Stimulated activated CD4-positive, alpha-beta T cell treated with anti-CD3 and anti-CD28 coated beads, Interleukin-1b, Interleukin-23, amount 100 ng/mL, for 48 hours (primary cell): Measurements from ENCODE around the gene FOSL2.

ENCODE experiments used
- DNase-seq: peaks from one replicate; pipeline ENCODE4 v3.0.0-alpha.2; 2020

FOSL2 gene

DNA sequence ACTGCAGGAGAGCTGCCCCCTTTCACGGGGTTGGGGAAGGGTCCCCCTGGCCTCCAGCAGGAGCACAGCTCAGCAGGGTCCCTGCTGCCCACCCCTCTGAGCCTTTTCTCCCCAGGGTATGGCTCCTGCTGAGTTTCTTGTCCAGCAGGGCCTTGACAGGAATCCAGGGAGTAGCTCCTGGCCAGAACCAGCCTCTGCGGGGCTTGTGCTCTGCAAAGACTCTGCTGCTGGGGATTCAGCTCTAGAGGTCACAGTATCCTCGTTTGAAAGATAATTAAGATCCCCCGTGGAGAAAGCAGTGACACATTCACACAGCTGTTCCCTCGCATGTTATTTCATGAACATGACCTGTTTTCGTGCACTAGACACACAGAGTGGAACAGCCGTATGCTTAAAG lies 21.2 kb downstream of the FOSL2 start:
- no peak for DNase-seq

DNA sequence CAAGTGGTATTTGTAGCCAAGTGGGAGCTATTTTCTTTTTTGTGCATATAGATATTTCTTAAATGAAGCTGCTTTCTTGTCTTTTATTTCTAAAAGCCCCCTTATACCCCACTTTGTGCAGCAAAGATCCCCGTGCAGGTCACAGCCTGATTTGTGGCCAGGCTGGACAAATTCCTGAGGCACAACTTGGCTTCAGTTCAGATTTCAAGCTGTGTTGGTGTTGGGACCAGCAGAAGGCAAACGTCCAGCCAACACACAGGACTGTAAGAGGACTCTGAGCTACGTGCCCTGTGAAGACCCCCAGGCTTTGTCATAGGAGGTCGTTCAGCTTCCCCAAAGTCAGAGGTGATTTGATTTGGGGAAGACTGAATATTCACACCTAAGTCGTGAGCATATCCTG lies 21.9 kb downstream of the FOSL2 start:
- DNase-seq = no peak

DNA sequence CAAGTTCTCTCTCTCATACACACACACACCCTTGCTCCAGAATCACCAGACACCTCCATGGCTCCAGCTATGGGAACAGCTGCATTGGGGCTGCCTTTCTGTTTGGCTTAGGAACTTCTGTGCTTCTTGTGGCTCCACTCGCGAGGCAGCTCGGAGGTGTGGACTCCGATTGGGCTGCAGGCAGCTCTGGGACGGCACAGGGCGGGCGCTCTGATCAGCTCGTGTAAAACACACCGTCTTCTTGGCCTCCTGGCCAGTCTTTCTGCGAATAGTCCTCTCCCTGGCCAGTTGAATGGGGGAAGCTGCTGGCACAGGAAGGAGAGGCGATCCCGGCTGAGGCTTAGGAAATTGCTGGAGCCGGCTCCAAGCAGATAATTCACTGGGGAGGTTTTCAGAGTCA lies 22.4 kb downstream of the FOSL2 start:
- no peak for DNase-seq

DNA sequence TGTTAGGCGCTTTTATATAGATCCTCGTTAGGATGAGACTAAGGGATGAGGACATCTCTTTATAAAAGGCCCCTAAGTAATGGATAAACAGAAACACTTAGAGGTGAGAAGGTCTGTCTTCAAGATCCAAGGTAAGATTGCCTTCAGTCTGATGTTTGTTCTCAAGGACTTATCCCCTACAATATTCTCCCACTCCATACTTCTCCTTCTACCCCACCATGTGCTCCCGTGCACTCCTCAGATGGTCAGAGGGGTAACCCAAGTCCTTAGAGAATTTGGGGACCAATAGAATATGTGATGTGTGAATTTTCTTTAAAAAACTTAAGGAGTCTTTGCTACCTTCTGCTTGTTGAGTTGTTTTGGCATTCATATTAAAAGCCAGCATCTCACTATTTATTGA lies 23.1 kb downstream of the FOSL2 start:
- DNase-seq = no peak

DNA sequence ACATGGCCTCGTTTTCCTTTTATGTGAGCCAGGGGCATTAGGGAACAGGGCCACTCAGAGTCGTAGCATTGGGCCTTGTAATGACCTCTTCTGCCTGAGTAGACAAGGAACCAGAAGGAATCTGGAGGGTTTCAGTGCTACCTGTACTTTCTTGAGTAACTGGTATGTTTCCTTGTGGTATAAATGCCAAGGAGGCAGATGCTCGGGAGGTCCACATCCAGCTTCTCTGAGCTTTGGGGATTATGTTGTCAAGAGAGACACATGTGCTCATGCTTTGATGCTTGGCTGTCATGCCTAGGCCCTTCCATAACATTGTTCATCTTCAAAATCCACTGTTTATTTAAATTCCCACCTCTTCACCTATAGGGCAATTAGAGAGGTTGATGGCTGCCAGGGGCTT lies 26.3 kb downstream of the FOSL2 start:
- no peak for DNase-seq

DNA sequence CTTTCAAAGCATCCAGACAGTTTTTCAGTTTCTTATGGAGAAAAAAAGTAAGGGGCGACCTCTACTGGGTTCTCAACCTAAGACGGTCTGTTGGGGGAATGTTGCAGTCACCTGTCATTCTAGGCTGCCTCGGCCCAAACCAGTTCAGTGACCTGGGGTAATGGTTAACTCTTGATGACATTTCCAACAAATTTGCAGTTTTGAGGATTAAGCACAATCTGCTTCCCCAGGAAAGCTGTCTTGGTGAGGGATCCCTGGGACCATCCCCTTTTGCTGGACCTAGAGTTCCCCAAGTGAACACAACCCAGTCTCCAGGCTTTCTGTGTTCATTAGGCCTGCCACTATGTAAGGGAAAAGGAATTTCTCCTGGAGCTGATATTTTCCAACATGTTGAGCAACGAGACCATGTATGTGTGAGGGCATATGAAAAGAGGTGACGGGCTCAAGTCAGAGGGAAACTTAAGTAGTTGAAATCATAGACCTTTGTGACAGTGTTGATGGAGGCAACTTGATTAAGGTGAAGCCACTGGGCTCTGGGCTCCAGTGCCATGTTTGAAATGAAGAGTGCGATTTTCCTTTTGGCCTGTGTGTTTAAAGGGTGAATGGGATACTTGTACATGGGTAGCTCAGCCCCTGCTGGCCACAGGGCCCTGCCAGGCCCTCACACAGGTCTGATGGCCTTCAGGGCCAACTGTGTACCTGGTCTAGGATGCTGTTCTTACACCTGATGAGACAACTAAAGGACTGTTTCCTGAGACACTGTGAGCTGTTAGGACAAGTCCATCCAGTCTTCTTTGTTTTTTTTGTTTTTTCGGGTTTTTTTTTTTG lies 27.0 kb downstream of the FOSL2 start:
- no peak for DNase-seq

DNA sequence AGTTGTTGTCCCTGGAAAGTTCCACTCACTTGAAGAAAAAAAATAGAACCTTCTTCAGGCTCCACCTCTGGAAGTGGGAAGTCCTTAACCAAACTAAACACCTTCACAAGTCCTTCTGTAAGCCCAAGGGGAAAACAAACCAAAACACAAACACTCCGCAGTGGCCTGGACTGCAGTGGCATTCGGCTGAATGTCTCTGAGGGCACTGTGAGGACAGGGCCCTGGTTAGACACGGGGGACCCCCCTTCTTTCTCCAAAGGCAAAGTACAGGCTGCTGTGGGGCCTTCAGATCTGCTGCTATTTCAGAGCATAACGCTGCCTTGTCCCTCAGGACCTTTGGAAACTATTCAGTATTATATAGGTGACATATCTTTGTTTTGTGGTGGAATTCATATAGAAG lies 28.1 kb downstream of the FOSL2 start:
- DNase-seq = no peak

DNA sequence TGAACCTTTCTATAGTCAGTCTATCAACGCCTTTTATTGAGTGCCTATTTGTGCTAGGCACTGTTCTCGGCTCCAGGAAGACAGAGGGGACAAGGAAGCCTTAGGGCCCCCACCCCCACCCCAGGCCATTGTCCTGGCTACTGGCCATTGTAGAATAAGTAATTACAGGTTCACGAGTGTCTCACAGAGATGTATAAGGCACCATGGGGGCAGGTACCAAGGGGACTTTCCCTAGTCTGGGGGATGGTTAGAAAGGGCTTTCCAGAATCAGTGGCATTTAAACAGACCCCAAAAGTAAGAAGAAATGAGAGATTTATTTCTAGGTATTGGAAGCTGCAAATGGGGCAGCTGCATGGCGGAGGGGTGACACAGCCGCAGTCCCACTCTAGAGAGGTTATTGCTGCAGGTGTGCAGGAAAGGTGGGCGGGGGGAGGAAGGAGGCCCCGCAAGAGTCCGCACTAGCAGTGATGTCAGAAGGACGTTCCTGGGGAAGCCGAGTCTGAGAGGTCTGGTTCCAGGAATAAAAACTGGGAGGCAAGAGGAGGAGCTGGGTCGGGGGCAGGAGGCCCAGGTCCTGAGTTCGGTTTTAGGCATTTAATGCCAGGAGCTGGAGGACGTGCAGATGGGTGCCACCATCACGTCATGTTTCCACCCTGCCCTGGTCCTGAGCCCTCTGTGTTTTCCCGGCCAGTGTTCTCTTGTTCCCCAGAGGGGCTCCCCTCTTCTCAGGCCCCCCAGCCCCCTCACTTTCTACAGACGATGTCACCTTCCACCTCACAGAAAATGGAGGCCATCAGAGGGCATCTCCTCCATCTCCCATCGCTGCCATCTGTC lies 30.5 kb downstream of the FOSL2 start:
- no peak for DNase-seq

DNA sequence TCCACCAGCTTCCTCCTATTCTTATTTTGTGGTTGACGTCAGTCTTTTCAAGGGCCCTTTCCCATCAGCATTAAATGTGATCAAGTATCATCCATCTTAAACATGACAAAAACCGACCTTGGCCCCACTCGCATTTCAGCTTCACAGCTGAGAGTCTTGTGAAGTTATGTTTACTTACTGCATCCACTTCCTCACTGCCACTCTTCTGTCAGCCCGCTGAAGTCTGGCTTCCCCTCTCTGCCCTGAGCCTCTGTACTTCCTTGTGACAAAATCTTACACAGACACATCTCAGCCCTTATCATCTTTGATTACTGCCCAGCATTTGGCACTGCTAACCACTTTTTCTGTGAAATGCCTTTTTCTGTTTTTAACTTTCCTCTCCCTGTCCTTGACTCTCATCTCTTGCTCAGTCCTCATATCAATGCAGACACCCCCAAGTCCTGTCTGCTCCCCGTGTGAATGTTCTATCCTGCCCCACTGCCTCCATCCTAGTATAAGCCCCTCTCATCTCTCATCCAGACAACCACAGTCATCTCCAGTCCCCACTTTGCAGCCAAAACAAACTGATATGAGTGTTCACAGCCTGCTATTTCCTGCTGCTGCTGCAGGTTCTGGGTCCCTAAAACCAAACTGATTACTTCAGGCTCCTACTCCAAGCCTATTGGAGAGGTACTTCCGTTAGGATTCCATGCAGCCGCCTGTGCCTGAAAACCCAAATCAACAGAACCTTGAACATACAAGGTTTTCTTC lies 31.4 kb downstream of the FOSL2 start:
- DNase-seq = peak; percentile 43

DNA sequence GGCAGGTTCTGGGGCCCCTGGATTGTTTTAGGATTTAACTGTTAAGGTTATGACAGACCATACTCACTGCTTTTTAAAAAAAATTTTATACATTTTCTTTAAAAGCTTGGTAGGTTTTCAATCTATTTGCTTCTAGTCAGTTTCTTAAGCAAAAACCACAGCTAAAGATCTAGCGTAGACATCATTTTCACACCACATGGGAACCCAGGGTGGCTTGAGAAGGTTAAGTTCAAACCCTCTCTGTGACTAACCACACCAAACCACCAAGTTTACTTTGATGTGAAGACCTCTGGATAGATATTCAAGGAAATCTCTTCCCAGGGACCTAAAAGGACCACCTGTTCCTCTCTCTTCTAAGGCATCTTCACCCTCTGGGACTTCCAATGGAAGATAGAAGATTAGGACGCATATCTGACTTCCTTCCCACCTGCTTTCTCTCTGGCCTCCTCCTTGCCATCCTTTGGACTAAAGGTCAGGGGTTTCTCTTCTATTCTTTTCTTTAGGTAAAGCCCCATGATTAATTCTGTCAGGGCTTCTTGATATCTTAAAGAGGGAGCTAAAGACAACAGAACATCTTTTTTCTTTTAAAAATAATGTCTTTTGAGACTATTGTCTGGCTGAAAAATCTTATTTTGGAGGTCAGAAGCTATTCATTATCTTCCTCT lies 32.3 kb downstream of the FOSL2 start:
- no peak for DNase-seq

DNA sequence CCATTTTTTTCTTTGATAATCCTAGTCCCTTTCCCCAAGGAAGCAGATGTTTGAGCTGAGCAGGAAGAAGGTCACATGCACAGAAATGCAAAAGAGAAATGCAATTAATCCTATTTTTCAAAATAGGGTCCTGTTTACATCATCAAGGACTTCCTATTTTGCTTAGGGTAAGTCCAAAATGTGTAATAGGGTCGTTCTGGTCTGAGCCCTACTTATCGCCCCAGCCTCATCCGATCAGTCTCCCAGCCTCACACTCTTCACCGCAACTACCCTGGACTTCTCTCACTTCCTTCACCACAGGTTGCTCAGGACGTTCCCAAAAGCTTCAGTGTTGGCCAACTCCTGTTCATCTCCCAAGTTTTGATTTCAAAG lies 32.8 kb downstream of the FOSL2 start:
- DNase-seq = no peak

DNA sequence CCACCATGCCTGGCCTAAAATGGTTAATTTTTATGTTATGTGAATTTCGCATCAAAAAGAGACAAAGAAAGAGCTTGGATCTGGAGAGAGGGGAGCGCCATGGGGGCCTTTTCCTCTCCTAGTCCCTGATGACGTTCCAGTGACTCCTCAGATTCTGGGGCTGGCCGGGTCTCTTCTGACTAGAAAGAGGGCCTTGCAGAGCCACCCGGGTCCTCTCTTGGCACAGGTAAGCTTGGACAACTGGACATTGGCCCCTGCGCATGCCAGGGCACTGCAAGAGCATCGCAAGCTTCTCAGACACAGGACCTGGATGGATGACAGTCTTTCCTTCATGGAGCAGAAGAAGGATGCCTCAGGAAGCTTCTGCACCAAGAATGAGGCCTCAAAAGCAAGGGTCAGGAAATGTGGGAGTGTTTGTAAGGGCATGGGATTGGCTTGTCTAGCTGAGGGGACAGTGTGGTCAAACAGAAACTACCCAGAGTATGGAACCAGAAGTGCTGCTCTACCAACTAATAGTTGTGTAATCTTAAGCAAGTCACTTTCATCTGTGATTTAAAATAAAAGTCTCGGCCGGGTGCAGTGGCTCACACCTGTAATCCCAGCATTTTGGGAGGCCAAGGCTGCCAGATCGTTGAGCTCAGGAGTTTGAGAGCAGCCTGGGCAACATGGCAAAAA lies 35.2 kb downstream of the FOSL2 start:
- DNase-seq = no peak

DNA sequence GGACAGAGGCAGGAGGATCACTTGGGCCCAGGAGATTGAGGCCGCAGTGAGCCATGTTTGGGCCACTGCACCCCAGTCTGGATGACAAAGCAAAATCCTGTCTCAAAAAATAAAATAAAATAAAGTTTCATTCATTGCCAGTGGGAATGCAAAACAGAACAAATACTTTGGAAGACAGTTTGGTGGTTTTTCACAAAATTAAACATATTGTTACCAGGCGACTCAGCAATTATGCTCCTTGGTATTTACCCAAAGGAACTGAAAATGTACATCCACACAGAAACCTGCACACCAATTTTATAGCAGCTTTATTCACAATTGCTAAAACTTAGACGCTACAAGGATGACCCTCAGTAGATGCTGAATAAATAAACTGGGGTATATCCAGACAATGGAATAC lies 35.8 kb downstream of the FOSL2 start:
- DNase-seq = no peak

DNA sequence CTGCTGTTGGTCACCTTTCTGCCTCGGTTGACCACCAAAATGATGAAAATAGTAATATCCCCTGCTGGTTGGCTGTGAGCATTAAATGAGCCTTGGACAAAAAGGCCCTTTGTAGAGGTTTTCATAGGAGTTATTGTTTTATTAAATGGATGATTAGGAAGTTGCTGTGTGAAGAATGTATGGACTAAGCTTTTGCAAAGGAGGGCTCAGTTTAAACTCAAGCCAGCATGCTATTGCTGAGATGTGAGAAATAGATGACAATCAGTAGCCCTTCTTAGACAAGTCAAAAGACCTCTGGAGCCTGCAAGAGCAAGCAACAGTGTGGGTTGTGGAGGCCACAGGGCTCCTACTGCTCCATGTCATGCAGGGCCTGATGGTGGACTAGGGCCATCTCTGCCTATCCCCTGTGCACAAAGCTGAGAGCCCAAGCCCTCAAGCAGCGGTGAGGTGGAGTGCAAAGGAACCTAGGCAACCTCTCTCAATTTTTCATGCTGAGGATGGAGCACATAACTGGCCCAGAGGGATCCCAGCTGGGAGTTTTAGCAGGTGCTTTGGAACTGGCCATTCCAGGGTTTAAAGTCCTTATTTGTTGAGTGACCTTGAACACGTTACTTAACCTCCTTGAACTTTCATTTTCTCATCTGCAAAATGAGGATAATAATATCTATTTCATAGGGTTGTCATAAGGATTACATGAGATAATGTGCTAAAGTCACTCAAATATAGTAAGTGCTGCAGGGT lies 37.1 kb downstream of the FOSL2 start:
- DNase-seq = no peak

DNA sequence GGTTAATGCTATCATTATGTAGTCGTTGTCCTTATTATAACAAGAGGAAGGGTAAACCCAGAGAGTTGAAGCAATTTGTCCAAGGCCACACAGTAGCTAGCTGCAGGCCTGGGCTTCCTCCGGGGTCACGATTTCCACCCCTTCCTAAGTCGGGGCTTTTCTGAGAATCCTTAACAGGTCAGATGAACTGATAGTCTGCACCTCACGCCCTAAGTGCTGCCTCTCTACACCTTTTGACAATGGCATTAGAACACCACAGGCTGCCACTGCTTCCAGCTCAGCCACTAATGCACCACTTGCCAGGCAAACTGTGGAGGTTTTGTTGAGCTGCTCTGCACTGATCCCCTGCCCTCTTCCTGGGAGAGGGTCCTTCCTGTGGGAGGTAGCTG lies 37.7 kb downstream of the FOSL2 start:
- DNase-seq = no peak

DNA sequence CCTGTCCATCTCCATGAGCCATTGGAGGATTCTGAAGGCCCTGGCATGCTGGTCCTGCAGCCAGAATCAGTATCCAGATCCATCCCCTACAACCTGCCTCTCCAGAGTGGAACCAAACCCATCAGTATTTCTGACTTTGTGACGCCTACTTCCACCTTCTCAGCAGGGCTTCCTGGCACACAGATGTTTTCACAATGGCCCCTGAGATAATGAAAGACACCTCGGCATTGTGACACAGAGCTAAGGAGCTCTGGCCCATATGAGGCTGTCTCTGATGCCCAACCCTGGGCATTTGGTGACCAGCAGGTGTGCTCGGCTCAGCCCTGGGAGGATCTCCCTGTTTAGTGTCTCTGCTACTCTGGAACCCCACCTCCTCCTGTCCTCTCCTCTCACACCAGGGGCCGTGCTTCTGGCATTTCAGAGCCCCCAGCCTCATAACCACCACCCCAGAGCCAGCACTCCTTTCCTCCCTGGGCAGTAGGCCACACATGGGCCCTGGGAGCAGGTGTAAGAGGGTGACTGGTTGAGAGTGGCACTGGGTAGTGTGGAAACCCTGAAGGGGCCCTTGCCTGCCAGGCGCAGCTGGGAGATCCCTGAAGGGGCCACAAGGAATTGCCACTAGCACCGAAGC lies 38.2 kb downstream of the FOSL2 start:
- no peak for DNase-seq

DNA sequence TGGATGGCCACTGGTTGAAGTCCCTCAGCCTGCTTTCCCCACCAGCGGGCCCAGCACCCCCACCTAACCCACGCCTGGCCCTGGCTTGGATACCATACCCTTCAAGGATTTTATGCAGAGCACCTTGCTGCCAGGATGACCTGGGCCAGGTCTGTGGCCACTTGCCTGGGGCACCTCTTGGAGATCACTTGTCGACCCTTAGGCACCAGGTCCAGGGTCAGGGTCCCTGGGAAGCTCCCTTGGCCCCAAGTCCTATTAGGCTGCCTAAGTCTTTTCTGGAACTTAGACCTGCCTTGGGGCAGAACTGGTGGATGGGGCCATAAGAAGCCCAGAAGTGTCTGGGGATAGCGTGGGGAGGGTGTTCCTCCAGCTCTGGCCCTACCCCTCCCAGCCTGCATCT lies 39.1 kb downstream of the FOSL2 start:
- no peak for DNase-seq

DNA sequence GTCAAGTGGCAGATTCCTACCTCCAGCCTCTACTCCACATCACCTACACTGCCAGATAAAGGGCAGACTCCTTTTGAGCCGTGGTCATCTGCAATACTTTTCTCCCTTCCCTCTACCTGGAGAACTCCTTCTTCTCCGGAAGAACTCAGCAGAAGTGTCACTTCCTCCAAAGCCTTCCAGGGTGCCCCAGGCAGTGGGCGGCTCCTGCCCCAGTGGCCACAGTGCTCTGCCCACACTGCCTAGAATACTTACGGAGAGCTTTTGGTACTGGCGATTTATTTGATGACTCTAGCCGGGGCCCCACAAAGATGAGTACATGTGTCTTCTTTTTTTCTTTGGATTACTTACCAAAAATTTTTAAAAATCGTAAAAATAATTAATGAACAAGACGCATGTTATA lies 39.7 kb downstream of the FOSL2 start:
- no peak for DNase-seq

DNA sequence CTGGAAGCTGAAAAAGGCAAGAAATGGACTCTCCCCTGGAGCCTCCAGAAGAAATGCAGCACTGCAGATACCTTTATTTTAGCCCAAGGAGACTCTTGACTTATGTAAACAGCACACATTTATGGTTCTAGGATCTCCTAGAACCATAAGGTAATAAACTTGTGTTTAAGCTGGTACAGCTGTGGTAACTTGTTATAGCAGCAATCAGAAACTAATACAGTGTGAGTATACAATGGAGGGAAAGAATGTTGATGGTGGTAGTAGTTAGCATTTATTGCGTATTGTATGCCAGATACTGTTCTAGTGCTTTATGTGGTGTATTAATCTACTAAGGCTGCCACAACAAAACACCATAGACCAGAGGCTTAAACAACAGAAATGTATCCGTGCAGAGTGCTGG lies 40.6 kb downstream of the FOSL2 start:
- DNase-seq = no peak

DNA sequence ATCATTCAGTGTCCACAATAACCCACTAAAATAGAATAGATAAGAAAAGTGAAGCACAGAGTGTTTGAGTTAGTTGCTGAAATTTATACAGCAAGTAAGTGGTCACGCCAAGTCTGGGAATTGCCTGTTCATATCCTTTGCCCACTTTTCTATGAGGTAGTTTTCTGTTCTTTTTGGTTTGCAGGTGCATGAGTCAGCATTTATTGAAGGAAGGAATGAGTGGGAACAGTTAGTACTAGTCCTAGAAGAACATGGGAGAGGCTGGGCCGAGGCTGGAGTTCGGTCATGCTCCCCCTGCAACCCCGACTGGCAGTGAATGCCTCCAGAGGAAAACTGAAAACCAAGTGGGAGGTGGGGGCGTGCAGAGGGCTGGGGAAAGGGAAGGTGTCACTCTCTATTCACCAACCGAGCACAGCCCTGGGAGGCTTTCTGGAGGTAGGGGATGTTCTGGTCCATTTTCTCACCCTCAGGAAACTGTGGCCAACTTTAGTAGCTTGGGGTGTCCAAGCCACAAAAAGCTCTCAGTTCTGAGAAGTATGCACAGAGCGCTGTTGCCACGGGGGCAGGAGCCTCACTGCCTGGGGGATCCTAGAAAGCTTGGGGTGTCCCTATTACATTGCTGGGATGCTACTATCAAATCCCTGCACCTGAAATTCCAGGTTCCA lies 41.4 kb downstream of the FOSL2 start:
- no peak for DNase-seq

DNA sequence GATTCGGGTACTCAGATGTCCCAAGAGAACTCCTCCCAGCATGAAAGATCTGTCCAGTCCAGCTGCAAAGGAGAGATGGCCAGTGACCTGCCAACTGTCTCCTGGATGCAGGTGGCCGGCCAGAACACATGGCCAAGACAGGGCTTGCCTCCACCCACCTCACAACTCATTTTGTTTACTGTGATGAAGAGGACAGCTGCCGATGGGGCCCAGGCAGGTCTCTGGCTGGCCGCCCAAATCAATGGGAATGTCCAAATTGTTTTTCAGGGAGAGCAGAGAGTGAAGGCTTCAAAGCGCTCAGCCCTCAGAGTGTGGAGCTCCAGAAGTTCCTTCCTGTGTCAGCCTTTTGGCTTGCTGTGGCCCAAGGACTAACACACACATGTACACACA lies 41.9 kb downstream of the FOSL2 start:
- DNase-seq = no peak
